Measurements from ENCODE around the gene GGN. TPM values are rescaled to one million over a fixed set of nuclear protein-coding genes. Genes with fewer than 3 reads are reported as not detected.

The GGN gene
- polyA plus RNA-seq, 1 of the 3 experiments (the other 2 are of a cell fraction), result 0.48 TPM

DNA sequence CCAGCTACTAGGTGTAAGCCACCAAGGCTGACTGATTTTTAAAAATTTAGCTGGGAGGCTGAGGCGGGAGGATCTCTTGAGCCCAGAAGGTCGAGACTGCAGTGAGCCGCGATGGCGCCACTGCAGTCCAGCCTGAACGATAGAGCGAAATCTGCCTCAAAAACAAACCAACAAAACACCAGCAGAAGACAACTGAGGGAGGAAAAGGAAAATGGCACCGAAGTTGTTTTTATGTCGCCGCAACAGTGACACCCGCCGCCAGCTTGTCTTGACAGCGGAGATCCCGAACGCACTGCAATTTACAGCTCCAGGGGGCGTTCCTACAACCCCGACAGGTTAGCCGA is 14.8 kb upstream of the GGN start:
- Histone ChIP-seq H3K4me2 (peak overlapping the region; percentile 95), H3K9me3 (no peaks in the 10 kb centered on the region), H3K27ac (ENCODE audit: low read depth in 2 of 2, low read length in 1 of 2) (peak overlapping the region; percentile 39 to 47; a peak in 3 of 4 replicates), H3K4me1 (ENCODE audit: control insufficient read depth in 1 of 2, insufficient read depth in 2 of 2, low read depth in 1 of 2, low read length in 1 of 2) (no peaks in the 10 kb centered on the region; a peak in 1 of 4 replicates), H3K9ac (peak overlapping the region; percentile 43; the same call in 1 of the 2 replicates), H3K27me3 (ENCODE audit: insufficient read depth) (no peaks in the 10 kb centered on the region), H2AFZ (ENCODE audit: low read depth) (peak overlapping the region; percentile 82; the same call in 1 of the 2 replicates), H3K36me3 (replicated peaks in 1 of 2; ENCODE audit: control insufficient read depth in 1 of 2, insufficient read depth in 2 of 2, low read length in 1 of 2) (peaks cover 0 to 4% of the 10 kb centered on the region in 2 experiments), H3F3A (replicated peaks; ENCODE audit: insufficient read depth) (peaks cover 8% of the 10 kb centered on the region), H4K20me1 (ENCODE audit: insufficient read depth) (no peaks in the 10 kb centered on the region), H3K9me2 (no peaks in the 10 kb centered on the region), H3K79me2 (ENCODE audit: insufficient read depth) (peaks cover 6% of the 10 kb centered on the region; the same call in 1 of the 2 replicates), H3K4me3 (ENCODE audit: low read depth in 2 of 2, low read length in 1 of 2) (peak overlapping the region; percentile 39 to 93)
- 5% methylated on average over 17 of the region's 18 CpGs for WGBS (ENCODE audit: low lambda C conversion rate)
- TF ChIP-seq RFX5 (IDR thresholded peaks at IDR 0.05; ENCODE audit: low read length), result no peak
- peak; percentile 68; the same call in 1 of the 2 replicates for TF ChIP-seq SIN3A (IDR thresholded peaks at IDR 0.05; ENCODE audit: borderline replicate concordance, low read depth, low read length)
- DNase-seq, result no peak
- ChIA-PET POLR2A (interaction anchor here (1.3 to 5.1 kb wide), 3 partner anchors 14 to 232 kb away, joined by 3 to 30 read pairs (median 4); partner anchors contain the start of genes EIF3K, GGN and SPRED3), CTCF (interaction anchor here (0.6 to 3.2 kb wide), 62 partner anchors 9 to 730 kb away, joined by 3 to 52 read pairs (median 4); partner anchors contain the start of genes ACTN4, CCER2, EIF3K and GGN)

- Histone ChIP-seq H3F3A (replicated peaks; ENCODE audit: insufficient read depth) (peaks cover 8% of the 10 kb centered on the region), H3K27ac (ENCODE audit: low read depth in 2 of 2, low read length in 1 of 2) (peak overlapping the region in 1 of 2 experiments; percentile 29; a peak in 1 of 4 replicates), H3K27me3 (ENCODE audit: insufficient read depth) (no peaks in the 10 kb centered on the region), H3K36me3 (replicated peaks in 1 of 2; ENCODE audit: control insufficient read depth in 1 of 2, insufficient read depth in 2 of 2, low read length in 1 of 2) (peaks cover 4 to 6% of the 10 kb centered on the region in 2 experiments), H3K4me1 (ENCODE audit: control insufficient read depth in 1 of 2, insufficient read depth in 2 of 2, low read depth in 1 of 2, low read length in 1 of 2) (no peaks in the 10 kb centered on the region; a peak in 1 of 4 replicates), H4K20me1 (ENCODE audit: insufficient read depth) (no peaks in the 10 kb centered on the region), H3K4me2 (no peak overlapping the region), H3K9ac (no peak overlapping the region), H3K79me2 (ENCODE audit: insufficient read depth) (peaks cover 6% of the 10 kb centered on the region; the same call in 1 of the 2 replicates), H2AFZ (ENCODE audit: low read depth) (no peak overlapping the region), H3K4me3 (ENCODE audit: low read depth in 2 of 2, low read length in 1 of 2) (no peak overlapping the region), H3K9me2 (no peaks in the 10 kb centered on the region), H3K9me3 (no peaks in the 10 kb centered on the region)
- ChIA-PET POLR2A (interaction anchor here (5.1 kb wide), 1 partner anchor 12 kb away, joined by 30 read pairs; the partner anchor contains the start of genes GGN and SPRED3), CTCF (interaction anchor here (3.2 kb wide), 1 partner anchor 236 kb away, joined by 52 read pairs; no protein-coding TSS in a partner anchor)
- no peak for TF ChIP-seq ZBTB33 (IDR thresholded peaks at IDR 0.05; ENCODE audit: borderline replicate concordance, low read depth)
- TF ChIP-seq POLR2AphosphoS5 (IDR thresholded peaks at IDR 0.05; ENCODE audit: low read depth, low read length), result peak; percentile 18; the same call in 1 of the 2 replicates
- 75% methylated on average over 3 of the region's 3 CpGs for WGBS (ENCODE audit: low lambda C conversion rate)
- DNase-seq, result no peak
Measured at GRCh38 chr19:38401148-38401547, 13.3 kb upstream of the GGN start.

DNA sequence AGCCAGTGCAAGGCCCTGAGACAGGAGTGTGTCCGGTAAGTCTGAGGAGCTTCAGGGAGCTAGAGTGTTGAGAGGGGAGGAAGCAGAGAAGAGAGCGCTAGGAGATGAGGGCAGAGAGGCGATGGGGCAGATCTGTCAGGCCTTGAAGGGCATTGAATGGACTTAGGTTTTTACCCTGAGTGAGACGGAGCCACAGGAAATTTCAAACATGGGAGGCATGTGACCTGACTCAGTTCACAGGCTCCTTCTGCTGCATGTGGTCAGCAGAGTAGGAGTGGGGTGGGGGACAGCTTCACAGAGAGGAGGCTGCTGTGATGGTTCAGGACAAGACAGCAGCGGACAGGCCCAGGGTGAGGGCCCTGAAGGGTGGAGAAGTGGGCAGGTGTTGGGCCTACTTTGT is 12.5 kb upstream of the GGN start:
- Histone ChIP-seq H3K9ac (no peak overlapping the region), H3K4me1 (ENCODE audit: control insufficient read depth in 1 of 2, insufficient read depth in 2 of 2, low read depth in 1 of 2, low read length in 1 of 2) (no peaks in the 10 kb centered on the region; a peak in 1 of 4 replicates), H3K27ac (ENCODE audit: low read depth in 2 of 2, low read length in 1 of 2) (no peak overlapping the region), H3K4me2 (no peak overlapping the region), H3F3A (replicated peaks; ENCODE audit: insufficient read depth) (peaks cover 8% of the 10 kb centered on the region), H3K4me3 (ENCODE audit: low read depth in 2 of 2, low read length in 1 of 2) (no peak overlapping the region), H2AFZ (ENCODE audit: low read depth) (no peak overlapping the region), H3K9me3 (no peaks in the 10 kb centered on the region), H4K20me1 (ENCODE audit: insufficient read depth) (no peaks in the 10 kb centered on the region), H3K27me3 (ENCODE audit: insufficient read depth) (no peaks in the 10 kb centered on the region), H3K79me2 (ENCODE audit: insufficient read depth) (peaks cover 6% of the 10 kb centered on the region; the same call in 1 of the 2 replicates), H3K36me3 (replicated peaks in 1 of 2; ENCODE audit: control insufficient read depth in 1 of 2, insufficient read depth in 2 of 2, low read length in 1 of 2) (peaks cover 4 to 6% of the 10 kb centered on the region in 2 experiments), H3K9me2 (no peaks in the 10 kb centered on the region)
- CTCF ChIA-PET, result interaction anchor here (0.7 to 1.2 kb wide), 2 partner anchors 167 to 711 kb away, joined by 3 read pairs; no protein-coding TSS in a partner anchor
- 62% methylated on average over 5 of the region's 5 CpGs for WGBS (ENCODE audit: low lambda C conversion rate)
- DNase-seq, result no peak
- POLR2A ChIA-PET, result interaction anchor here (5.1 kb wide), 1 partner anchor 12 kb away, joined by 30 read pairs; the partner anchor contains the start of genes GGN and SPRED3
- TF ChIP-seq USF2 (IDR thresholded peaks at IDR 0.05; ENCODE audit: borderline replicate concordance, low read depth, low read length) (no peak), EZH2phosphoT487 (IDR thresholded peaks at IDR 0.05; ENCODE audit: borderline replicate concordance, low read depth) (no peak), SIN3A (IDR thresholded peaks at IDR 0.05; ENCODE audit: borderline replicate concordance, low read depth, low read length) (no peak), TEAD4 (IDR thresholded peaks at IDR 0.05; ENCODE audit: borderline replicate concordance, insufficient read depth) (no peak), JUND (IDR thresholded peaks at IDR 0.05) (no peak), FOXJ3 (CRISPR knock-in tag; IDR thresholded peaks at IDR 0.05) (no peak), IRF3 (IDR thresholded peaks at IDR 0.05; ENCODE audit: low read depth, low read length) (no peak), RFX5 (IDR thresholded peaks at IDR 0.05; ENCODE audit: low read length) (no peak), EP300 (IDR thresholded peaks at IDR 0.05; ENCODE audit: borderline replicate concordance in 1 of 2, low read depth in 1 of 2, low read length in 1 of 2) (no peak), POLR2AphosphoS5 (IDR thresholded peaks at IDR 0.05; ENCODE audit: low read depth, low read length) (no peak), RAD21 (IDR thresholded peaks at IDR 0.05; ENCODE audit: low read length) (no peak), RCOR1 (IDR thresholded peaks at IDR 0.05; ENCODE audit: low read length) (no peak), NFIC (IDR thresholded peaks at IDR 0.05; ENCODE audit: borderline replicate concordance) (no peak)
- TF ChIP-seq, protein P1, sequence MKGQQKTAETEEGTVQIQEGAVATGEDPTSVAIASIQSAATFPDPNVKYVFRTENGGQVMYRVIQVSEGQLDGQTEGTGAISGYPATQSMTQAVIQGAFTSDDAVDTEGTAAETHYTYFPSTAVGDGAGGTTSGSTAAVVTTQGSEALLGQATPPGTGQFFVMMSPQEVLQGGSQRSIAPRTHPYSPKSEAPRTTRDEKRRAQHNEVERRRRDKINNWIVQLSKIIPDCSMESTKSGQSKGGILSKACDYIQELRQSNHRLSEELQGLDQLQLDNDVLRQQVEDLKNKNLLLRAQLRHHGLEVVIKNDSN (IDR thresholded peaks at IDR 0.05; ENCODE audit: borderline replicate concordance, low read depth), result no peak

Measured in SK-N-SH (cell line).